M059J (cell line): Measurements from ENCODE around the gene VMP1. TPM values are rescaled to one million over a fixed set of nuclear protein-coding genes. Genes with fewer than 3 reads are reported as not detected.
A peak's percentile ranks its signal among the peaks of the same experiment; 100 is the strongest.

Source experiments
- DNase-seq: peaks from one replicate; pipeline ENCODE4 v3.0.0-alpha.2; 2012; ENCODE audit warnings: low read depth
- total RNA-seq: library from RNA; depleted of rRNA; stranded (reverse); fragments of >200 nt; shearing (Covaris generic); gene quantifications from 2 replicates; pipeline ENCODE4 v1.2.3, GENCODE V29; 2014

Gene VMP1
- total RNA-seq, 1 experiment from 2014 or later = 170 TPM

DNA sequence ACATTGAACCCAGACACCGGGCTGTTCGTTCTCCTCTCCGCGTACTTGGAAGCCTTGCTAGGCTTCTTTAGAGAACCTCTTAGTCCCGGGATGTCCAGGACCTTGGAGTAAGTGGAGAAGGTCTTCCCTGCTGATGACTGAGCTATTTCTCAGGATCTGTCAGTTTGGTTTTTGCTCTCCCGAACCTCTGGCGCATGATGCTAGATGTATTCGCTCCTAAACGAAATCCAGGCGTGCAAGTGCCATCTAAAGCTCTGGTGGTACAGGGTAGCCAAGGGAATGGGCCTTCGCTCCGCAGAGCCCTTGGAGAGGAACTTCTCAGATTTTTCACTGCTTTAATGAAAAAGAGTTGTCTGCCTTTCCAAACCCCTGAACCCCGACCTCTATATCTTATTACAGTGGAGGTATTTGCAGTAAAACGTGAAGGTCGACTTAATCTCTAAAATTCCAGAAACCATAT lies 547 bp downstream of the VMP1 start:
- no peak for DNase-seq

DNA sequence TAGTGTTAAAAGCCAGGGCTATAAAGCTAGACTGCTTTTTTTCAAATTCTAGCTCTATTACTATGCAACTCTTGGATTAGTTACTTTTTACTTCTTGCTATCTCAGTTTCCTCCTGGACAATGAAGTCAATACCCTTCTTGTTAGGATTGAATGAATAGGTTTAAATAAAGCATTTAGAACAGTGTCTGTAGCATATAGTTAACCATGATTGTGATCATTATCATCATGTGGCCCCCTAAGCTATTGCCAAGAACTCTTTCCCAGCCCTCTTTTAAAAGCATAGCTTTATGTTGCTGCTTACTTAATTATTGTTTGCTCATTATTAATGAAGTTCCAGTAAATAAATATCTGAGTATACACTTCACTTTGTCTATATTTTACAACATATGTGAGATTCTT lies 4.5 kb downstream of the VMP1 start:
- DNase-seq = no peak

DNA sequence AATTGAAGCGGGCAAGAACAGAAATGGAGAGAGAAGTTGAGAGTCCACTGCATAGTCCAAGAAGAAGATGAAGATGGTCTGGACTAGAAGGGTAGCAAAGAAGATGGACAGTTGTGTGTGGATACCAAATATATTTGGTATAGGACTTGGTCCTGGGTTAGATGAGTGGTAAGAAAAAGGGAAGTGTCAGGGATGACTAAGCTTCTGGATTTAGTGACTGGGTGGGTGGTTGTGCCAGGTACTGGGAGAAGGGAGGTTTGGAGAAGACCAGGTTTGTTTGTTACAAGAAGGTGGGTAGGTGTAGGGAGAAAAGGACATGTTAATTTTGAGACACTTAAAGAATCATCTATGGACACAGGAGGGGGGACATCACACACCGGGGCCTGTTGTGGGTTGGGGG lies 5.4 kb downstream of the VMP1 start:
- DNase-seq = no peak

DNA sequence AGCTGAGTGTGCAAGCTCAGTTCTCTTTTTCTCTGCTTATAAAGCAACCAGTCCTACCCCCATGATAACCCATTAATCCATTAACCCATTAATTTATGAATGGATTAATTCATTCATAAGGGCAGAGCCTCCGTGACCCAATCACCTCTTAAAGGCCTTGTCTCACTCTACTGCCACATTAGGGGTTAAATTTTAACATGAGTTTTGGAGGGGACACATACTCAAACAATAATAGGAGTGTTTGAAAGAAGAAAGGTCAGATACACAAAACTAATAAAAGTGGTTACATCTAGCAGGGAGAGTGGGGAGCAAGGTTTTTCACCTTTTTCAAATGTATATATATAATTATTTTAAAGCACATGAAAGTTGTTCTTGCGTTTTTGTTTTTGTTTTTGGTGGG lies 6.8 kb downstream of the VMP1 start:
- DNase-seq = no peak

DNA sequence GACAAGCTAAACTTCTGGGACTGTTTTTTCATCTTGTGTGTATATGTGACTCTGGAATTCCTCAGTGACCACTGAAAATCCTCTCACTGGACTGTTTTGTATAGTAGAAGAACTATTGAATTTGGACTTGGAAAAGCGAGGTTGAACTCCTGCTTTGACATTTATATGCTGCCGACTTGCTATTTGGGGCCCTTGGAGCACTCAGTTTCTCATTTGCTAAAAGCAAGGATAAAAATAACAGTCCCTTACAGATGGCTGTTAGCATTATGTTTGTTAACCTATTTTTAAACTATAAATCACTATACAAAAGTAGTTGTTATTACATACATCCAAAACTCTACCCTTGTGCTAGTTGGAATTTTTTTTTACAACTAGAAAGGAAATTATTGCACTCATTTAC lies 9.0 kb downstream of the VMP1 start:
- no peak for DNase-seq

DNA sequence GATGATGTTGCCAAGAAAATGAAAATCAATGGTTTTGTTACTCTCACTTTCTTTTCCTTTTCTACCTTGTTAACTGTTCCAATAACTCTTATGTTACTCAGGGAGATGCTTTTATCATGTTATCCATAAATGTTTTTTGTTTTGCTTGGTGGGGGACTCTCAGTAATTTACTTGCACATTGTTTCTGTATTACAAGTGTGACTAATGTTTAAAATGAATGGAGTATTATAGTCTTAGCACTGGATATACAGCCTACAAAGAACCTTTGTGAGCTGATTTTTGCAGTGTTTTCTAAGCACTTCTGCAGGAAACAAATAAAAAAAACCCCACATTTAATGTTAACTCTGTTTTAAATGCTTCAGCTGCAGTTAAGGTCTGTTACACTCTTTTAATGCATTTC lies 12.1 kb downstream of the VMP1 start:
- DNase-seq = no peak

DNA sequence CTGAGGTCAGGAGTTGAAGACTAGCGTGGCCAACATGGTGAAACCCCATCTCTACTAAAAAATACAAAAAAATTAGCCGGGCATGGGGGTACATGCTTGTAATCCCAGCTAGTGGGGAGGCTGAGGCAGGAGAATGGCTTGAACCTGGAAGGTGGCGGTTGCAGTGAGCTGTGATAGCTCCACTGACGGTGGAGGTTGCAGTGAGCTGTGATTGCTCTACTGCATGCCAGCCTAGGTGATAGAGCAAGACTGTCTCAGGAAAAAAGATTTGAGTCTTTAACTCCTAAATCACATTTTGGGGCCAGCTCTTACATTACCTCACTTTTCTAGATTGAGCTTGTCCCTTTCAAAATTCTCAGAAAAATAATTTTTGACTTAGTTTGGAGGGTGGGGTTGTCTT lies 15.2 kb downstream of the VMP1 start:
- DNase-seq = no peak

DNA sequence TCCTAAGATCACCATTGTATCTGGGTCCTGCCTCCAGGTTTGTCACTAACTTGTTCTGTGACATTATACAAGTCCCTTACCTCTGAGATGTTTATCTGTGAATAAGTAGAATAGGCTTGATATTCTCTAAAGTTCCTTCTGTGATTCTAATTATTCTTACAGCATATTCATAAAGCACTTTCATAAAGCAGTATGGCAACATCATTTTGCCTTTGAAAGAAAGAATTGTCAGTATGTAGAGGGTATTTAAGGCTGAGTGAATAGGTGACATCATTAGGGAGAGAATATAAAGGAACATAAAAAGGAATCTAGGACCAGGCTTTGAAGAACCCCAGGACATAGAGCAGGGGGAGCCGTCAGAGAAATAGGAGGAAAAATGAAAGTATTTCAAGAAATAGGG lies 15.6 kb downstream of the VMP1 start:
- no peak for DNase-seq

DNA sequence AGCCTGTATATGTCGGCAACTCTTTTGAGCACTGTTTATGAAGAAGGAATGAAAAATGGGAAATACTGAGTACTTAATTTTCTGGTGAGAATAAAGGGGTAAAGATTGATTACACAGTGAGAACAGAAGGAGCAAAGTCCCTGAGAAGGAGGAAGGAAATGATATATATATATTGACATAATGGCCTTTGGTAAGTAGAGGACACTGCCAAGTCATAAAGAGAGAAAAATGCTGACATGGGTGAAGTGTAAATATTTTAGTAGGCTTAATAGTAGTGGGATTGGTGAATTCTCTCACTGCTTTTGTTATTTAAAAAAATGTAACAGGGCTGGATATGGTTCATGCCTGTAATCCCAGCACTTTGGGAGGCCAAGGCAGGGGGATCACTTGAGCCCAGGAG lies 16.2 kb downstream of the VMP1 start:
- no peak for DNase-seq

DNA sequence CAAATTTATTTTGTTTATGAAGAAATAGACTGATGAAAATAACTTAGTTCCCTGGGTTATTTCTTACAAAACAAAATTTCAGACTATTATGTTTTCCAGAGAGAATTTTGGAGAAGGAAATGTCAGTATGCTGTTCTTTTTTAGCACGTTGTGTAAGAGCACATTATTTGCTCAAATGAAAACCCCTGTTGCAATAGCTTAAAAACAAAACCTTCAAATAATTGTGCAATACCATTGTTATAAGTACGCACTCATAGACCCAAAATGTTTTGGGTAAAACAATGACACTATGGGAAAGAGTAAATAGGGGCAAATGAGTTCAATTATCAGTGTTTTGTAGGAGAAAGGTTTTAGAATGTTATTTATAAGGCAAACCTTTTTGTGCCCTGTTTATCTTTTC lies 18.2 kb downstream of the VMP1 start:
- no peak for DNase-seq

DNA sequence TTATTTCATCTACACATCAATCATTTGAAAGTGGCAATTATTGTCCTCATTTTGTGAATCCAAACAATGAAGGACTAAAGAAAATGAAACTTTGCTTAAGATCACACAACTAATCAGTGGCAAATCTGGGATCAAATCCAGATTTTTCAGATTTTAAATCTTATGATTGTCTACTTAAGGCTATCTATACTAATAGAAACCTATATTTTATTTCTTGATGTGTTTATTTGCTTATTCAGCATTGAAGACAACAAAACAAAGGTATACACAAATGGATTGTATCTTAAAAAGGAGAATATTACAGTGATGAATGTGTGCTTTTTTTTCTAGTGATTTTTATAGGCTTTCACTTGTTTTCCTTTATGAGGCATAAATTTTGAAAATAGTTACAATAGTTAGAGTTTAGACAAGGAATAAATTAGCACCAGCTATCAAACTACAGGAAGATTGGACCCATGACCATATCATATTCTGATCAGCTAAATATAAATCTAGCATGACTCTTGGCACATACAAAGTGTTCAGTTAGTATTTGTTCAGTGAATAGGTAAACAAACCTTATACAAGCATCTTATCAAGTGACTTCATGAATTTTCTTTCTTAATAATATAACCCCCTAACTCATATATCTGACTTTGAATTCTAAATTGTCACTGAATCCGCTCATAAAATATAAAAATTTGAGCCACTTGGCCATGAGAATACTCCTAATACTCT lies 20.5 kb downstream of the VMP1 start:
- DNase-seq = no peak

DNA sequence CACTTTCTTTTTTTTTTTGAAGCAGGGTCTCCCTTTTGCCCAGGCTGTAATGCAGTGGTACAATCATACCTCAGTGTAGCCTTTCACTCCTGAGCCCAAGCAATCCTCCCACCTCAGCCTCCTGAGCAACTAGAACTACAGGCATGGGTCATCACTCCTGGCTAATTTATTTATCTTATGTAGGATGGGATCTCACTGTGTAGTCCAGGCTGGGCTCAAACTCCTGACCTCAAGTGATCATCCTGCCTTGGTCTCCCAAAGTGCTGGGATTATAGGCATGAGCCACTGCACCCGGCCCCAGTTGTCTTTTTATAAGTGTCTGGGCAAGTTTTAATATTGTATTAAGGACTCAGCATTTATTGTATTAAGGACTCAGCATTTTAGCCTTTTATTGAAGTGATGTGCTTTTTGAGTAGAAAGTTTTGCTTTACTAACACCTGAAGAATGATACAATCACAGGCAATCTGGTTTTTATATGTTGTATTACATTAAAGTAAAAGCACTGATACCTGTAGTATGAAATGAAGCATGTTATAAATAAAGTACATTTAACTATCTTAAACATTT lies 22.9 kb downstream of the VMP1 start:
- DNase-seq = no peak

DNA sequence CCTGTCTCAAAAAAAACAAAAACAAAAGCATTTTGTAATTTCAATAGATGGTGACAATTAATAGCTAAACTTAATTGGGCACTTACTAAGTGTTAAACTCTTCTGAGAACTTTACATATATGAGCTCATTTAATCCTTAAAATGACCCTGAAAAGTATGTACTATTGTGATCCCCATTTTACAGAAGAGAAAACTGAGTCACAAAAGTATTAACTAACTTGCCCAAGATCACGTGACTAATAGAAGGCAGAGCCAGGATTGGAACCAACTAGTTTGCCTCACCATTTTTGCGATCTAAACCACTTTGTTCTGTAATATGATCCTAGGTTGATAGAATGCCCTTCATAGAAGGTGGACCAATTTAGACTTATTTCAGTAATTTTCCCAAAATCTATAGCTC lies 26.2 kb downstream of the VMP1 start:
- DNase-seq = no peak

DNA sequence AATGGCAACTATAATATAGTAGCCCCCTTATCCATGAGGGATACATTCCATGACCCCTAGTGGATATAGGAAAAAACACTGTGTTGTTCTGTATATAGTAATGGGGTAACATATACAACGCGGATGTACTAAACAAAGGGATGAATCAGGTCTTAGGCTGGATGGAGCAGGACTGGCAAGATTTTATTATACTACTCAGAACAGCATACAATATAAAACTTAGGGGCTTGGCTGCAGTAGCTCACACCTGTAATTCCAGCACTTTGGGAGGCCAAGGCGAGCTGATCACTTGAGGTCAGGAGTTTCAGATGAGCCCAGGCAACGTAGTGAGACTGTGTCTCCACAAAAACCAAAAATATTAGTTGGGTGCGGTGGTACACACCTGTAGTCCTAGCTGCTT lies 26.8 kb downstream of the VMP1 start:
- DNase-seq = no peak

DNA sequence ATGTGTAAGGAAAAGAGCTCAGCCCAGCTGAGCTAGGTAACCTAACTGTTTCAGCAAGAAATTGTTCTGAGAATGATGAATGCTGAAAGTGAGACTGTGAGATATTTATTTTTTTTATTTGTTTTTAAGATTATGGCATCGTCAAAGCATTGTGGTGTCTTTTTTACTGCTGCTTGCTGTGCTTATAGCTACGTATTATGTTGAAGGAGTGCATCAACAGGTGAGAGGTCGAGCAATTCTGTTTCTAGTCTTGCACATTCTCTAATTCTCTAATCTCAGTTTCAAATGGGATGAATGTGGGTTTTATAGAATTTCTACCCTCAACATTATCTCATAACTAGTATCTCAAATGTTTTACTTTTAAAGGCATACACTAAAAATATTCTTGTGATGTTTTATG lies 29.9 kb downstream of the VMP1 start:
- DNase-seq = no peak

DNA sequence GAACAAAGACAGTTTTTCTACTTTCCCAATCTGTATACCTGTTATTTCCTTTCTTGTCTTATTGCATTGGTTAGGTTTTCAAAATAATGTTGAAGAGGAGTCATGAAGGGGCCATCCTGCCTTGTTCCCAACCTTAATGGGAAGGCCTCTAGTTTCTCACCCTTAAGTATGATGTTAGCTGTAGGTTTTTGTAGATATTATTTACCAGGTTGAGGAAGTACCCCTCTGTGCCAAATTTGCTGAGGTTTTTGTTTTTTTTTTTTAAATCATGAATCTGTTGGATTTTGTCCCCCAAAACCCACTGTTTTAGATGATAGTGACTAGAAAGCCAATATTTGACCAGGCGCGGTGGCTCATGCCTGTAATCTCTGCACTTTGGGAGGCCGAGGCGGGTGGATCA lies 36.4 kb downstream of the VMP1 start:
- no peak for DNase-seq

DNA sequence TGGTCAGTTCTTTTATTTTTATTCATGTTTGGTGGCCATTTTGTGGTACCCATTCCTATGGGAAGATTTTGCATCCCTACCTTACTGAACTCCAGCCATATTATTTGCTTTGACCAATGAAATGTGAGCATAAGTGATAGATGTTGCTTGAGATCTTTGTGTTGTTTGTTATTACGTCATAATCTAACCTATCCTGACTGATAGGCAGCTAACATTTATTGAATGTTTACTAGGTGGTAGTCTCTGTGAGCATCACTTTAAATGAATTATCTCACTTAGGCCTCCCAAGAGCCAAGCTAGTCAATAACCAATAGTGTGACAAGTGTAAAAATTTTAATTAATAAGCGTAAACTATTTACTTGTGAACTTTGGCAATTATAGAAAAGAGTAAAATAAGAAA lies 37.6 kb downstream of the VMP1 start:
- no peak for DNase-seq

DNA sequence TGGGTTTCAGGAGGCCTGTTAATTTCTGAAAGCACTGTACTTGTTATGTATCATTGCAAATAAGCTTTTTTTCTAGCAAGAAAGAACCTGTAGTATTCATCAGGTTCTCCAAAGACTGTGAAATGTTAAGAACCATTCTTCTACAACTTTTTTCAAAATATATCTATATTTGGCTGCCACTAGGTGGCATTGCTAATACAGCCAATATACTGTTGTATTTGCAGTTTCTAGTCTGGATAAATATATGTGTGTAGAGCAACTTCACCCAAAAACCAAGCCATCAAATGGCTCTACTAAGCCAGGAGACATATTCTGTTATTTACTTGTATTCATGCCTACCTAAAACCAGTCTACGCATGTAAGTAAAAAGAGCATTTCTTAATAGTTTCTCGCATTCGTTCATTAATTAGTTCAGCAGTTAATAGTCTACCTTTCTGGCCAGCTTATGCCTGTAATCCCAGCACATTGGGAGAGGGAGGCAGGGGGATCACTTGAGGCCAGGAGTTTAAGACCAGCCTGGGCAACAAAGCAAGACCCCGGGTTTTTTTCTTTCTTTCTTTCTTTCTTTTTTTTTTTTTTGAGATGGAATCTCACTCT lies 39.5 kb downstream of the VMP1 start:
- DNase-seq = peak; percentile 66

DNA sequence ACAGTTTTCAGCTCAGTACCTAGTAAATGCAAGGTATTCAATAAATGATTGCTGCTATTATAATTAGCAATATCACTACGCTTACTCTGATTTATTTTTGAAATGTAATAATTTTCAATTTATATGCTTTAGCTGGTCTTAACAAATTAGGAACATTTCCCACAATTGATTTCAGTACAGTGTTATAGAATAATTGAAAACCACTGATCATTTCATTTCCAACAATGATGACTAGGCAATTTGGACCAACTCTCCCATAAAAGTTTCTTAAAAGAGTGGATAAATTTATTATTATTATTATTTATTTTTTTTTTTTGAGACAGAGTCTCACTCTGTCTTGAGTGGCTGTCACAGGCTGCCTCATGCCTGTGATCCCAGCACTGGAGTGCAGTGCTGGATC lies 41.1 kb downstream of the VMP1 start:
- no peak for DNase-seq

DNA sequence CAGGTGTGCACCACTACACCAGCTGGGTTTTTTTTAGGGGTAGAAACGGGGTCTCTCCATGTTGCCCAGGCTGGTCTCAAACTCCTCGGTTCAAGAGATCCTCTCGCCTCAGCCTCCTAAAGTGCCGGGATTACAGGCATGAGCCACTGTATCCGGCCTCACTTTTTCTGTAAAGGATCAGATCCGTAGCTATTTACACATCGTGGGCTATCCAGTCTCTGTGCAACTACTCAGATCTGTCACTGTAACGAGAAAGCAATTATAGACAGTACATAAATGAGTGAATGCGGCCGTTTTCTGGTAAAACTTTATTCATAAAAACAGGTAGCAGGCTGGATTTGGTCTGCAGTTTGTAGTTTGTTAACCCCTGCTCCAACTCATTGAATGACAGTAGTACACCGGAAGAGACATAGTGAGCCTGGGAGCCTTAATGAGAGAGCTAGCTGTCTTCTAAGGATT lies 44.5 kb downstream of the VMP1 start:
- no peak for DNase-seq

DNA sequence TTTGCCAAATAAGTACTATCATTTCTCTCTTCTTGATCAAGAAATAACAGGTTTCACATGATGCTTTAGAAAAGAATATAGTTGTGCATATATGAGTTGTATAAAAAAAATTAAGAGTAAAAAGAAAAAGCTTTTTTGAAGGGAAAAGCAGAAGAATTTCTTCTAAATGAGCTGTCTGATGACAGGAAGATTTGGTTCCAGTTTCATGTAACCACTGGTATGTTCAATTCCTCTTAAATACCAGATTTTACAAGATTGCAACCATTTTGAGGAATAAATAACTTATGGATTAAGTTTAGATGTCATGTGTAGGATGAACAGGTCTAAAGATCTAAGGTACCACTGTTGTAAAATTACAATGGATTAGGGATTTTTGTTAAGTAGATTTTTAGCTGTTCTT lies 45.0 kb downstream of the VMP1 start:
- no peak for DNase-seq

DNA sequence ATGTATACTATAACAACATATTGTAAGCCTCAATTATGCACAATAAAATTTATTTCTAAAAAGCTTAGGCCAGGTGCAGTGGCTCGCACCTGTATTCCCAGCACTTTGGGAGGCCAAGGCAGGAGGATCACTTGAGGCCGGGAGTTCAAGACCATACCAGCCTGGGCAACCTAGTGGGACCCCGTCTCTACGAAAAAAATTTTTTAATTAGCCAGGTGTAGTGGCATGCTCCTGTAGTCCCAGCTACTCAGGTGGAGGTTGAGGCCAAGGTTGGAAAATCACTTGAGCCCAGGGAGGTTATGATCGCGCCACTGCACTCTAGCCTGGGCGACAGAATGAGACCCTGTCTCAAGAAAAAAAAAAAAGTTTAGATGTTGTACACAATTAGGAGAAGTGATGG lies 45.5 kb downstream of the VMP1 start:
- DNase-seq = no peak
